KG1 (cell line): ENCODE data around the gene VWA1.
"Not testable (repeated sequence)": the region's sequence is repeated elsewhere in the genome, so short reads cannot be mapped to it uniquely, and the experiment has no call there.

Experiments used
- DNase-seq: peaks from one replicate; lab custom pipeline; 2025; lab: John Stamatoyannopoulos, UW

Gene VWA1

GRCh38 chr1:1424707-1425106, 10.8 kb upstream of the VWA1 start:
- DNase-seq = no peak

GRCh38 chr1:1425426-1425752, 10.1 kb upstream of the VWA1 start:
- DNase-seq = no peak

DNA sequence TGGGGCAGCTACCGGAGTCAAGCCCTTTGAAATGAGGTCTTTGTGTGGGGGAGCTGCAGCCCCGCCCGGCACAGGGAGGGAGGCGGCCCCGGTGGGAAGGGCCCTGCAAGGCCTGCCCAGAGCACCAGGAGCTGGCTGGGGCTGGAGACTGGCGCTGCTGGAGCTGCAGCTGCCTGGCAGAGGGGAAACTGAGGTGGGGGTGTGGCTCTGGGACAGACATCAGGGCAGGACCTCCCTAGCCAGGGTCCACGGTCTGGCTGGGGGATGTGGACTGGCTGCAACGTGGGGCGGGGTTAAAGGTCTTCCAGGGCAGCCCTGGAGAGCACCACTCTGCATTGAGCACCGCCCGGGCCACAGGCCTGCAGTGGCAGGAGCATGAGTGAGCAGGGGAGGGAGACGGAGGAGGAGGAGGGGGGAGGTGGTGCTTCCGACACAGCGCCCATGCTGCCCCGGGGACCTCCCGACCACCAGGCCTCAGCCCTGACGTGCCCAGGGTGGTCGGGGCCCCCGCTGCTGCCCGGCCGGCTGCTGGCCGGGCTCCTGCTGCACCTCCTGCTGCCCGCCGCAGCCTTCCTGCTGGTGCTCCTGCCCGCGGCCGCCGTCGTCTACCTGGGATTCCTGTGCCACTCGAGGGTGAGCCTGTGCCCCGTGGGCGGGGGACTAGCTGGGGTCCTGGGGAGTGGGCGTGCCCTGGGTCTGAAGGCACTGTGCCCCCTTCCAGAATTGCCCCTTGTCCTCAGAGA, 9.6 kb upstream of the VWA1 start:
- DNase-seq = no peak

GRCh38 chr1:1426496-1427105, 8.9 kb upstream of the VWA1 start:
- no peak for DNase-seq

GRCh38 chr1:1427106-1427819, 8.2 kb upstream of the VWA1 start:
- no peak for DNase-seq

DNA sequence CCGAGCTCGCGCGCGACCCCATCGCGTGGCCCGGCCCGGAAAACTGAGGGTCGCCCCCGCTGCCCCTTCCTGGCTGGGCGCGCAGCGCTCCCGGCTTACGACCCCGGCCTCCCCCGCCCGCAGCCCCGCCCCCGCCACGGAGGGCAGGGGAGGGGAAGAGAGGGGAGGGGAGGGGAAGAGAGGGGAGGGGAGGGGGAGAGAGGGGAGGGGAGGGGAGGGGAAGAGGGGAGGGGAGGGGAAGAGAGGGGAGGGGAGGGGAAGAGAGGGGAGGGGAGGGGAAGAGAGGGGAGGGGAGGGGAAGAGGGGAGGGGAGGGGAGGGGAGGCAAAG, 7.7 kb upstream of the VWA1 start:
- DNase-seq = no peak

GRCh38 chr1:1428174-1428573, 7.3 kb upstream of the VWA1 start:
- DNase-seq = no peak

DNA sequence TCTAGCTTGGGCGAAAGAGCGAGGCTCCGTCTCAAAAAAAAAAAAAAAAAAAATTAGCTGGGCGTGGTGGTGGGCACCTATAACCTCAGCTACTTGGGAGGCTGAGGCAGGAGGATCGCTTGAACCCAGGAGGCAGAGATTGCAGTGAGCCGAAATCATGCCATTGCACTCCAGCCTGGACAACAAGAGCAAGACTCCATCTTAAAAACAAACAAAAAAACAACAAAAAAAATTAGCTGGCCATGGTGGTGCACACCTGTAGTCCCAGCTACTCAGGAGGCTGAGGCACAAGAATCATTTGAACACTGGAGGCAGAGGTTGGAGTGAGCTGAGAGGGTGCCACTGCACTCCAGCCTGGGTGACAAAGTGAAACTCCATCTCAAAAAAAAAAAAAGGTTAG, 6.5 kb upstream of the VWA1 start:
- not testable (repeated sequence) for DNase-seq

DNA sequence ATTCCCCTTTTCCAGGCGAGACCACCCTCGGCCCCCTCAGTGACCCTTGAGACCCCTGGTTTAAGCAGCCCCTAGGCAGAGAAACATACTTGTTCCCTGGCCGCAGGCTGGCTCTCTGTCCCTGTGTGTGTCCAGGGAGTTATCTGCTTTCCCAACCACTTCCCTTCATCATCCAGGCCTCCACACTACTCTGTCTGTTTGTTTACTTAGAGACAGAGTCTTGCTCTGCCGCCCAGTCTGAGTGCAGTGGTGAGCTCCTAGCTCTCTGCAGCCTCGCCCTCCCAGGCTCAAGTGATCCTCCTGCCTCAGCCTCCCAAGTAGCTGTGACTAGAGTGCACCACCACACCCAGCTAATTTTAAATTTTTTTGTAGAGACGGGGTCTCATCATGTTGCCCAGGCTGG, 5.8 kb upstream of the VWA1 start:
- DNase-seq = no peak

DNA sequence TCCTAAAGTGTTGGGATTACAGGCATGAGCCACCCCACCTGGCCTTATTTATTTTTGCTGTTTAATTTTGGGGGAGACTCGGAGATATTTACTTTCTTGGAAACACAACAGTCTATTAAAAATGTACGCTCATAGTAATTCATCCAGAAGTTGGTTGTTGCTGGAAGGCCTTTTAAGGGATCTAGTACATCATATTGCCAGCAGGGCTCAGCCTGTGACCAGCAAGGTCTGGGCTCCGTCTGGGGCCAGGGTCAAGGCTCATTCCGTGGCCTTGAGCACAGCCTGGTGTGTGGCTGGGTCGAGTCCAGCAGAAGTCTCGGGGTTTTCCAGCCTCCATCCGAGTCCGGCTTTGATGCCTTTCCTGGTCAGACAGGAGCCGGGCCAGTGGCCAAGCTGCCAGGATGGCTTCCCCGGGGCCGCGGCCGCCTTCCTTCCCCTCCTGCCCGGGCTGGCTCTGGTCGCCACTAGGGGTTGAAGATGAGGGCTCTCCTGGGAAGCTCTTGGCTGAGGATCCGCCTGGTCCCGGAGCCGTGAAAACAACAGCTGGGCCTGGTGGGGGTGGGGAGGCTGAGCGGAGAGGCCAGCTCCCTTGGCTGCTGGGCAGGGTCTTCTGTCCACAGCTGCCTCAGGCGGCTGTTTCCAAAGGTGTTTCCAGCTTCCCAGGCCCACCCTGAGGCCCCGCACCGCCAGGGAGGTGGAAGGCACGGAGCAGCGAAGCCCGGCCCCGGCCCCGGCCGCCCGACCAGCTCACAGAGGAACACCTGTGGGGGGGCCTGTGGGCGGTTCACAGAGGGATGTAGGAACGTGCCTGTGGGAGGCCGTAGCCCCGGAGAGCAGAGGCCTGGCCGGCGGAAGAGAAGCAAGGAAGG, 5.1 kb upstream of the VWA1 start:
- no peak for DNase-seq

DNA sequence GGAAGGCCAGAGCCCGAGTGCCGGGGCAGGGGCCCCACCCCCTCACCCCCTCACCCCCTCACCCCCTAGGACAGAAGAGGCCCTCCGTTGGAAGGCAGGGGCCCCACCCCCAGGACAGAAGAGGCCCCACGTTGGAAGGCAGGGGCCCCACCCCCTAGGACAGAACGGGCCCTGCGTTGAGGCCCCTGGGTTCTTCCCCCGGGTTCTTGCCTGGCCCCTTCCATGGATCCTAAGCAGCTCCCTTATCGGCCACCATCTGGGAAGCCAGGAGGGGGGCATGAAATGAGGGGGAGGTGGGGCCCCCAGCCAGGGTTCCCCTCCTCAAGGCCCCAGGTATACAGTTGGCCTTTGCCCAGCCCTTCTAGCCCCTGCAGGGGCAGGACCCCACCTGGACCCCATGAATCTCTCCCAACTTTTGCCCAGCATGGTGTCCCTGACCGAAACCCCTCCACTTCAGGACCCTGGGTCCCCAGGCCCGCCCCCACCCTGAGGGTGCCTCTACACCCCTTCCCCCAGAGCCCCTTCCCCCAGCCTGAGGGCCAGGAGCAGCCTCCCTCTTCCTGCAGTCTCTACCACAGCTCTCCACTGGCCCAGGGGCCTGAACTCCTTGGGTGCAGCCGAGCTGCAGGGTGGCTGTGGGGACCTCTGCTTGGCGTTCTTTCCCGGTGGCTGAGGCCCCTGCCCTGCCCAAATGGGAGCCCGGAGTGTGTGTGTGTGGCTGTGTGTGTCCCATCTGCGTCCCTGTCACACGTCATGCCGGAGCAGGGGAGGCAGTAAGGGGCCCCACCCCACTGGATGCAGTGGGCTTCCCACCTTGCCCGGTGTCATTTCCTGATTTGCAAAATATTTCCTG, 4.3 kb upstream of the VWA1 start:
- DNase-seq = no peak

GRCh38 chr1:1431845-1432273, 3.6 kb upstream of the VWA1 start:
- no peak for DNase-seq

DNA sequence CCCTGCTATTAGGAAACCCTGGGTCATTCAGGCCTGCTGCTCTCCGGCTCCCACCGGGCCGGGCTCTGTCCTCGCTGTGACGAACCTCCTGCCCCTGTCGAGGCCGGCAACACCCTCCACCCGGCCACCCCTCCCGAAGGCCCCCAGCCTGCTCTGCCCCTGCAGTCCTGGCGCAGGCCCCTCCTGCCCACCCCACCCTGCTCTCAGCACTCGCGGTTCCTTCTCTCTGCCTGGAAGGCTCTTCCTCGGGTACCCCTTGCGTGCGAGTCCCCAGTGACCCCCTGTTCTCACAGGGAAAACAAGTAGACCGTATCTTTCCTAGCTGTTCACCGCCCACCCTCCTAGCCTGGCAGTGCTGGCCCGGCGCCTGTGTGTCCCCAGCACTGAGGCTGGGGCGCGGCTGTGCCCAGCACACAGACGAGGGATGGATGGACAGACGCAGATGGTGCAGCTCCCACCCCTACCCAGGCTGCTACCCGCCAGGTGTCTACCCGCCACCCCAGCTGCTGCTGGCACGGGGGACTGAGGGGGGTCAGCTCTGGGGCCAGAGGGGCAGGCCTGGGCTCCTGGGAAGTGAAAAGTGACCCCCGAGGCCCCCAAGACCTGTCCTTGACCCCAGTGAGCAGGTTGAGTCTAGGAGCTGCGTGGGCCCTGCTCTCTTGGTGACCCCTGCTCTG, 3.1 kb upstream of the VWA1 start:
- no peak for DNase-seq

GRCh38 chr1:1432951-1433803, 2.3 kb upstream of the VWA1 start:
- no peak for DNase-seq

GRCh38 chr1:1433804-1434130, 1.7 kb upstream of the VWA1 start:
- no peak for DNase-seq

DNA sequence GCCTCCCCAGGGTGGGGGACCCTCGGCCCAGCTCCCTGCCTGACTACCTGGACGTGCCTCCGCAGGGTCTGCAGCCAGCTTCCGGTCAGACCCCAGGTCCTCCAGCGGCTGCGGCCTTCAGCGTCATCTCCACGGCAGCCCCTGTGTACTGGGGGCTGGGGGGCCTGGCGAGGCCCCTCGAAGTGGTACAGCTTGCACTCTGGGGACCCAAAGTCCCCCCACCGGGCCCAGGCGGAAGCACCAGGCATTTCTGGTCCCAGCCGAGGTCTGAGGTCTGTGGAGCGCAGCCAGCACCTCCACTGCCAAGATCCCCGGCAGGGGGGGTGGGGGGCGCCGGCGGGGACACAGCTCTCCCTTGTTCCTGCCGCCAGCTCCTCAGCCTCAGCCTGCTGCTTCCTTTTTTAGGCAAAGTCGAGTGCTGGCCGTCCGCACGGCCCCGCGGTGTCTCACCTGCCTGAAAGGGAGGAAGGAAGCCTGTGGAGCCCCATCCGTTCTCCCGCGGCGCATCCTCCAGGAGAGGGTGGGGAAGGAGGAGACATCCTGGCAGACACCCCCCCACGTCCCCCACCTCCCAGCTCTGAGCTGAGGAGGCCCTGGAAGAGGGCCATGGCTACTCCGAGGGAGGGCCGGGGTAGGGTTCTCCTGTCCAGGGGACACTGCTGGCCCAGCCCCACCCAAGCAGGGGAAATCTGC, 1.2 kb upstream of the VWA1 start:
- DNase-seq = peak; percentile 31

- DNase-seq = no peak
These were observed 725 bp upstream of the VWA1 start for GRCh38 chr1:1434824-1435105.

GRCh38 chr1:1435911-1436629, 580 bp downstream of the VWA1 start:
- DNase-seq = no peak

DNA sequence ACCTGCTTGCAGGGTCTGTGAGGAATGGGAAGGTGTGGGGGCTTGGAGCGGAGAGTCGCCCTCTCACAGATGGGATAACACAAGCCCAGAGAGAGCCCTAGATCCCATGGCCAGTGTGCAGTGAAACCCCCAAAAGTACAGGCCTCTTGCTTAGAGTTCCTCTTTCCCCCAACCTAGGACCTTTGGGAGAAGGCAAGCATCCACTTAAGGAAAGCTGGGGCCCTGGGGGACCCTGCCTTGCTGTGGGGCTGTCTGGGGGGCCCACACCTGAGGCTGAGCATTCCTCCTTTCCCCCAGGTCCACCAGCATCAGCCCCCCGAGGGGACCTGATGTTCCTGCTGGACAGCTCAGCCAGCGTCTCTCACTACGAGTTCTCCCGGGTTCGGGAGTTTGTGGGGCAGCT, 1.1 kb downstream of the VWA1 start:
- no peak for DNase-seq
